CD8-positive, alpha-beta memory T cell (primary cell): ENCODE results near the gene ADM5. TPM values are rescaled to one million over a fixed set of nuclear protein-coding genes. Genes with fewer than 3 reads are reported as not detected.
A peak's percentile ranks its signal among the peaks of the same experiment; 100 is the strongest.

Experiments used
- CTCF ChIA-PET: fragments of 350-600 bp; sonication (Branson Sonifier 250); formaldehyde crosslinking; loops from one replicate; lab custom pipeline; 2021; ENCODE audit warnings: antibody characterized with exemption; lab: Charles Lee
- POLR2A ChIA-PET: fragments of 350-600 bp; sonication (Branson Sonifier 250); formaldehyde crosslinking; loops from one replicate; lab custom pipeline; 2021; ENCODE audit warnings: antibody characterized with exemption; lab: Charles Lee
- DNase-seq, 5 donors: peaks; one replicate each; pipeline versions ENCODE4 v3.0.0 to v3.0.0-alpha.2; 2020 to 2022; ENCODE audit warnings: mixed read lengths in 1 of 5
- H3K27ac ChIP-seq: one replicate; pipeline ENCODE4 v1.7.0; 2013; ENCODE audit warnings: low read depth, mild to moderate bottlenecking, low read length, moderate library complexity
- H3K27me3 ChIP-seq: 2 replicates; pipeline ENCODE4 v1.7.0; 2013; ENCODE audit warnings: low read length, mild to moderate bottlenecking; ENCODE audit not compliant: insufficient read depth, poor library complexity, severe bottlenecking
- H3K36me3 ChIP-seq: 2 replicates; pipeline ENCODE4 v1.7.0; 2013; ENCODE audit warnings: mild to moderate bottlenecking, low read length, moderate library complexity; ENCODE audit not compliant: insufficient read depth
- H3K4me1 ChIP-seq: 2 replicates; pipeline ENCODE4 v1.7.0; 2013; ENCODE audit warnings: mild to moderate bottlenecking, low read length, moderate library complexity; ENCODE audit not compliant: insufficient read depth
- H3K4me3 ChIP-seq: 2 replicates; pipeline ENCODE4 v1.7.0; 2013; ENCODE audit warnings: mild to moderate bottlenecking, low read length
- H3K9me3 ChIP-seq: 2 replicates; pipeline ENCODE4 v1.7.0; 2013; ENCODE audit warnings: mild to moderate bottlenecking, low read length
- H3K27ac Mint-ChIP-seq, 8 donors: one replicate each; pipeline ENCODE4 v1.8.0; 2020 to 2021; ENCODE audit warnings: mixed read lengths in 8 of 8, mild to moderate bottlenecking in 6 of 8, inconsistent platforms in 3 of 8, moderate library complexity in 3 of 8
- H3K27me3 Mint-ChIP-seq, 2 donors: one replicate each; pipeline ENCODE4 v1.8.0; 2020 to 2021; ENCODE audit warnings: mixed read lengths in 2 of 2, mild to moderate bottlenecking in 1 of 2, moderate library complexity in 1 of 2
- H3K36me3 Mint-ChIP-seq, 3 donors: one replicate each; pipeline ENCODE4 v1.8.0; 2020 to 2021; ENCODE audit warnings: mixed read lengths in 3 of 3, inconsistent platforms in 1 of 3, mild to moderate bottlenecking in 1 of 3
- H3K4me1 Mint-ChIP-seq, 3 donors: one replicate each; pipeline ENCODE4 v1.8.0; 2020 to 2021; ENCODE audit warnings: mixed read lengths in 3 of 3, inconsistent platforms in 1 of 3, mild to moderate bottlenecking in 1 of 3
- H3K4me3 Mint-ChIP-seq, 7 donors: one replicate each; pipeline ENCODE4 v1.8.0; 2020 to 2021; ENCODE audit warnings: mixed read lengths in 7 of 7, mild to moderate bottlenecking in 6 of 7, moderate library complexity in 4 of 7, inconsistent platforms in 2 of 7
- H3K9me3 Mint-ChIP-seq, 5 donors: one replicate each; pipeline ENCODE4 v1.8.0; 2020 to 2022; ENCODE audit warnings: mixed read lengths in 5 of 5, mild to moderate bottlenecking in 3 of 5, moderate library complexity in 2 of 5, inconsistent platforms in 1 of 5
- polyA plus RNA-seq: library from polyadenylated mRNA; unstranded; fragments of 300-500 nt; fragmentation: Illumina TruSeq; gene quantifications from one replicate; pipeline ENCODE4 v1.2.3, GENCODE V29; 2021
- total RNA-seq, 2 experiments: library from RNA; stranded (reverse); gene quantifications; one replicate each; pipeline ENCODE4 v1.2.3, GENCODE V29; 2021

Gene ADM5
- total and polyA plus RNA-seq, 3 experiments from 2014 or later, result 0.91 to 7.2 (median 6.9) TPM

DNA sequence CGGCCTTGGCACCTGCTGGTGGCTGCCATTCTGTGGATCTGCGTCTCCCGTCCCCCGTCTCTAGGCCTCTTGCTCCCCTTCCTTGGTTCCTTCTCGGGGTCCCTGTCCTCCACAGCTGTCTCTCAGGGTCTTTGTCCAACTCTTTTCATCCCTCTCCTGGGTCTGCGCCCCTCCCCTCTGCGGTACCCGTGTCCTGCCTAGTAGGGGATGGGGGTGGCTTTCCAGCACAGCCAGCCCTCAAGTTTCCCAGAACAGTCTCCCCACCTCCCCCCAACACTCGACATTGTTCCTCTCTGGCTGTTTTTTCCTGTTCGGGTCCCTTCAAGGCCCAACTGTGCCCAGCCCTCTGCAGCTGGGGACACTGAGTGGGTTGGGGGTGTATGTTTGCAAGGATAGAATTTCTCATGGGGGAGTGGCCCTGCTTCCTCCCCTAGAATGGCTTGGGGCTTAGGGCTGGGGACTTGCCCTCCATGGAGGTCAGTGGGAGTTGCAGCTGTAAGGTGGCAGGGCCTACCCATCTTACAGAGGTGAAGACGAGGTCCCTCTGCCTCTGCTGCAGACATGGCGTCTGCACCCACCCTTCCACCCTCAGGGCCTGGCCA lies 762 bp upstream of the ADM5 start:
- Mint-ChIP-seq H3K4me1 (peaks cover 14 to 31% (median 14%) of the 10 kb centered on the region in 3 donors), H3K27me3 (peaks cover 17 to 19% of the 10 kb centered on the region in 2 donors), H3K27ac (no peak overlapping the region), H3K9me3 (no peaks in the 10 kb centered on the region), H3K4me3 (no peak overlapping the region), H3K36me3 (peaks cover 3 to 43% (median 5%) of the 10 kb centered on the region in 3 donors)
- POLR2A ChIA-PET, result no interaction called here
- DNase-seq, result no peak
- H3K36me3 ChIP-seq, result peaks cover 7% of the 10 kb centered on the region
- H3K4me3 ChIP-seq, result no peak overlapping the region
- no peaks in the 10 kb centered on the region for H3K27me3 ChIP-seq
- no peak overlapping the region for H3K27ac ChIP-seq
- CTCF ChIA-PET, result no interaction called here
- no peaks in the 10 kb centered on the region for H3K9me3 ChIP-seq
- peaks cover 17% of the 10 kb centered on the region for H3K4me1 ChIP-seq

DNA sequence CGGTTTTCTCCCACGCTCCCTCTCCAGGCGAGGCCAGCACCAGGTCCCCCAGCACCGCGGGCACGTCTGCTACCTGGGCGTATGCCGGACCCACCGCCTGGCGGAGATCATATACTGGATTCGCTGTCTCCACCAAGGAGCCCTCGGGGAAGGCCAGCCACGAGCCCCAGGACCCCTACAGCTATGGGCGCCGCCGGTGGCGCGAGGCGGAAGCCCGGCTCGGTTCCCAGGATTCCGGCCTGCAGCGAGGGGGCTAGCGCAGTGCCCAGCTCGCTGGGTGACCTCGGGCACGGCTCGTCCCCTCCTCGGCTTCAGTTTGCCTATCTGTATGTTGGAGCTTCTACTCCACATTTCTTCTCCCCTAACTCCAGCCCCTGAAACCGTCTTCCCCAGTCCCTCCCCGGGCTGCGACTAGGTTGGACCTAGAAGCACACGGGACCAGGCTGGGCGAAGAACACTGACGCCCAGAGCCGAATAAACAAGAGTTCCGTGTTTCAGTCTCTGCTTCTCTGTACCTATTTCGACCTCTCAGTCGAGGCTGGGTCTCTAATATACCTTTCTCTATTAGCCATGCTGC lies 773 bp downstream of the ADM5 start:
- Mint-ChIP-seq H3K4me3 (peak overlapping the region; percentile 80 to 87 (median 84)), H3K27ac (peak overlapping the region in 4 of 8 donors; percentile 6 to 58 (median 43)), H3K27me3 (peaks cover 21 to 24% of the 10 kb centered on the region in 2 donors), H3K36me3 (peaks cover 3 to 29% (median 4%) of the 10 kb centered on the region in 3 donors), H3K4me1 (peaks cover 14 to 31% (median 14%) of the 10 kb centered on the region in 3 donors), H3K9me3 (no peaks in the 10 kb centered on the region)
- no peak overlapping the region for H3K27ac ChIP-seq
- POLR2A ChIA-PET, result no interaction called here
- H3K9me3 ChIP-seq, result no peaks in the 10 kb centered on the region
- CTCF ChIA-PET, result interaction anchor here (1.4 kb wide), 1 partner anchor 9 kb away, joined by 3 read pairs; no protein-coding TSS in a partner anchor
- no peaks in the 10 kb centered on the region for H3K27me3 ChIP-seq
- H3K4me1 ChIP-seq, result peaks cover 17% of the 10 kb centered on the region
- H3K4me3 ChIP-seq, result peak overlapping the region; percentile 47
- H3K36me3 ChIP-seq, result peaks cover 6% of the 10 kb centered on the region
- no peak for DNase-seq

DNA sequence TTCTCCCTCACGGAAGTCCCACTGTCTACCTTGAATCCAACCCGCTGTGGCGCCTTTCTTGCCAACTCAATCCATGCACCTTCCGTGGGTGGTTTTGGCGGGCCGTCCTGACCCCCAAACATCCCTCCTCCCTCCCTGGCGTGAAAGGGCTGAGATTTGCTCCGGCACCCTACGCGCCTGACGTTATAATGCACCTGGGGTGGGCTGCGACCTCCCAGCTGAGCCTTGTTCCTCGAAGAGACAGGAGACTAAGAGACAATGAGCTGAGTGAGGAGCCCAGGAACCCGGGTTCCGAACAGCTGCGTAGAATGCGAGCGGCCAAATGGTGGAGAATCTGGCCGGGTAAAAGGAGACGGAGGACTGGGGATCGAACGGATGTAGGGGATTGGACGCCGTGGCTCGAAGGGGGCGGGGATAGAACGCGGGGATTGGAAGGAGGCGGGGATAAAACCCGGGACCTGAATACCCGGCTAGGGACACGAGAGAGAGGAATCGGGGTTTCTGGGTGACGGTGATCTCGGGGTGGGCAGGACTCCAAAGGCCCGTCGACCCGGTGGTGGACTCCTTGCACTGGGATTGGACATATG lies 1.4 kb downstream of the ADM5 start, which contains the start of gene CPT1C:
Gene CPT1C (plus strand): TSS at position 461 of the 587 bp plus-strand sequence. CDS start 1,137 bp downstream, outside the sequence.
- POLR2A ChIA-PET, result no interaction called here

DNA sequence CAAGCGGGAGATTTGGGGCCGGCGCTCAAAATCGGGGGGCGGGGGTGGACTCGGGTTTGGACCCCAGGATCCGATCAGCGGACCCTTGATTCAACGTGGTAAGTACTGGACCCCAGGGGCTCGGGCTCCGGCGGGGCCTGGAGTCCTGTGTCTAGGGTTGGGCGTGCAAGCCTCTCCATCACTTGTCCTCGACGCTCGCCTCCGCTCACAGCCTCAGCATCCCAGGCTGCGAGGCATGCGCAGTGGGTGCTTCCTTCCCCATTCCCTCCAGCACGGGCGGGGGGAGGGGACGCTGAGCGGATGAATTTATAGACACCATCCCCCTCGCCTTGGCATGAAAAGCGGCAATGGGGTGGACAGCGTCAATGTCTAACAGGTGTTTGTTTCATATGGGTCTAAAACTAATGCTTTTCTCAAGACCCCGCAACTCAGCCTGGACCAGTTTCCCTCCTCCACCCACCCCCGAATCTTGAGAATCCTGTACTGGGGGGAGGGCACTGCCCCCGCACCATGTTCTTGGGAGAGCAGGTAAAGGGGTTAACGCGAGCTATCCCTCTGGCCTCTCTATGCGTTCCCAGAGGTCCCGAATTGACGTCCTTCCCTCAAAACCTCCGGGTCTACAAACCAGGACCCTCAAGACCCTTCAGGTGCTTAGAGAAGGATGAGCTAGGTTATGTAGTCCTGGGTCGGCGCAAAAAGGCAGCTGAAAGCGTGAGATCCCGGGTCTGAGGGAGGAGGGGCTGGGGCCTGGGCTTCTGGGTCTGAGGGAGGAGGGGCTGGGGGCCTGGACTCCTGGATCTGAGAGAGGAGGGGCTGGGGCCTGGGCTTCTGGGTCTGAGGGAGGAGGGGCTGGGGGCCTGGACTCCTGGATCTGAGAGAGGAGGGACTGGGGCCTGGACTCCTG lies 2.1 kb downstream of the ADM5 start:
- POLR2A ChIA-PET, result no interaction called here
- H3K4me3 ChIP-seq, result peak overlapping the region; percentile 47
- peaks cover 17% of the 10 kb centered on the region for H3K4me1 ChIP-seq
- no peaks in the 10 kb centered on the region for H3K27me3 ChIP-seq
- CTCF ChIA-PET, result interaction anchor here (1.7 kb wide), 1 partner anchor 11 kb away, joined by 5 read pairs; no protein-coding TSS in a partner anchor
- no peaks in the 10 kb centered on the region for H3K36me3 ChIP-seq
- peaks cover 2 to 18% (median 3%) of the 10 kb centered on the region in 3 donors for H3K36me3 Mint-ChIP-seq
- H3K9me3 ChIP-seq, result no peaks in the 10 kb centered on the region
- peak in 1 of 5 donors; percentile 14 for DNase-seq
- peak overlapping the region; percentile 80 to 87 (median 84) for H3K4me3 Mint-ChIP-seq
- H3K4me1 Mint-ChIP-seq, result peaks cover 14 to 31% (median 14%) of the 10 kb centered on the region in 3 donors
- peak overlapping the region in 4 of 8 donors; percentile 6 to 86 (median 50) for H3K27ac Mint-ChIP-seq
- no peak overlapping the region for H3K27ac ChIP-seq
- peaks cover 21 to 24% of the 10 kb centered on the region in 2 donors for H3K27me3 Mint-ChIP-seq
- no peaks in the 10 kb centered on the region for H3K9me3 Mint-ChIP-seq

More for the DNA sequence above, 1.4 kb downstream of the ADM5 start, which contains the start of gene CPT1C:
- no peaks in the 10 kb centered on the region for H3K9me3 ChIP-seq
- Mint-ChIP-seq H3K9me3 (no peaks in the 10 kb centered on the region), H3K36me3 (peaks cover 2 to 23% (median 3%) of the 10 kb centered on the region in 3 donors), H3K4me1 (peaks cover 14 to 31% (median 14%) of the 10 kb centered on the region in 3 donors), H3K27ac (peak within 1 kb of the TSS in 7 of 8 donors; percentile 6 to 86 (median 54)), H3K4me3 (peak within 1 kb of the TSS; percentile 80 to 87 (median 84)), H3K27me3 (peaks cover 21 to 24% of the 10 kb centered on the region in 2 donors)
- H3K27ac ChIP-seq, result no peak within 1 kb of the TSS
- peak; percentile 16 to 64 (median 39) for DNase-seq
- H3K4me1 ChIP-seq, result peaks cover 17% of the 10 kb centered on the region
- CTCF ChIA-PET, result interaction anchor here (1.4 to 1.7 kb wide), 2 partner anchors 10 kb away, joined by 3 to 5 read pairs; no protein-coding TSS in a partner anchor
- H3K27me3 ChIP-seq, result no peaks in the 10 kb centered on the region
- H3K4me3 ChIP-seq, result peak within 1 kb of the TSS; percentile 47
- peaks cover under 1% of the 10 kb centered on the region for H3K36me3 ChIP-seq

DNA sequence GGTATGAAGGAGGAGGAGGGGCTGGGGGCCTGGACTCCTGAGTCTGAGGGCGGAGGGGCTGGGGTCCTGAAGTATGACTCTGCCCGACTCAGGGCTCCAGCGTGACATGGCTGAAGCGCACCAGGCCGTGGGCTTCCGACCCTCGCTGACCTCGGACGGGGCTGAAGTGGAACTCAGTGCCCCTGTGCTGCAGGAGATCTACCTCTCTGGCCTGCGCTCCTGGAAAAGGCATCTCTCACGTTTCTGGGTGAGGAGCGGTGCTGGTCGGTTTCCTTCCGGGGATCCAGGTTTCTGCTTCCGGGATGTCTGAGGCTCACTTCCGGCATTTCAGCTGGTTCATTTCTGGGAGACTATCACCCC lies 2.7 kb downstream of the ADM5 start:
- H3K36me3 Mint-ChIP-seq, result peaks cover 2 to 14% (median 3%) of the 10 kb centered on the region in 3 donors
- POLR2A ChIA-PET, result no interaction called here
- peak overlapping the region in 1 of 8 donors; percentile 33 for H3K27ac Mint-ChIP-seq
- peak overlapping the region in 2 of 7 donors; percentile 26 to 41 for H3K4me3 Mint-ChIP-seq
- H3K4me1 ChIP-seq, result peaks cover 17% of the 10 kb centered on the region
- H3K9me3 Mint-ChIP-seq, result no peaks in the 10 kb centered on the region
- H3K9me3 ChIP-seq, result no peaks in the 10 kb centered on the region
- H3K27me3 ChIP-seq, result no peaks in the 10 kb centered on the region
- DNase-seq, result no peak
- no peaks in the 10 kb centered on the region for H3K36me3 ChIP-seq
- H3K27me3 Mint-ChIP-seq, result peaks cover 21 to 24% of the 10 kb centered on the region in 2 donors
- H3K4me3 ChIP-seq, result no peak overlapping the region
- CTCF ChIA-PET, result interaction anchor here (1.7 kb wide), 1 partner anchor 12 kb away, joined by 5 read pairs; no protein-coding TSS in a partner anchor
- H3K4me1 Mint-ChIP-seq, result peaks cover 14 to 31% (median 14%) of the 10 kb centered on the region in 3 donors
- H3K27ac ChIP-seq, result no peak overlapping the region

DNA sequence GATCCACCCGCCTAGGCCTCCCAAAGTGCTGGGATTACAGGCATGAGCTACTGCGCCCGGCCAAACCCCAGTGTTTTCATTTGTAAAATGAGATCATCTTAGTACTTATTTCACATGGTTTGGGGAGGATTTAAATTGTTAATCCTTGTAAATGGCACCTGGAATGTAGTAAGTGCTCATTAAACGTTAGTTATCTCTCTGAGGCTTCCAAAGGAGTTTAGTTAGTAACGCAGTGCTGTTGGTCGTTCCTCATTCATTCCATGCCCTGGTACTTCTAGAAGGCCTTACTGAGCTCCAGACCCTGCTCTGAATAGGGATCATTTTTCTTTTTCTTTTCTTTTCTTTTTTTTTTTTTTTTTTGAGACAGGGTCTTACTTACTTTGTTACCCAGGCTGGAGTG lies 6.7 kb downstream of the ADM5 start:
- ChIA-PET CTCF (interaction anchor here (0.9 kb wide), 1 partner anchor 12 kb away, joined by 3 read pairs; no protein-coding TSS in a partner anchor), POLR2A (no interaction called here)
- H3K9me3 ChIP-seq, result no peaks in the 10 kb centered on the region
- DNase-seq, result no peak
- Mint-ChIP-seq H3K4me1 (peaks cover 4 to 10% (median 5%) of the 10 kb centered on the region in 3 donors), H3K9me3 (no peaks in the 10 kb centered on the region), H3K36me3 (peaks cover 0 to 2% (median 0%) of the 10 kb centered on the region in 3 donors), H3K4me3 (no peak overlapping the region), H3K27ac (no peak overlapping the region), H3K27me3 (peaks cover 8 to 15% of the 10 kb centered on the region in 2 donors)
- H3K27me3 ChIP-seq, result no peaks in the 10 kb centered on the region
- H3K36me3 ChIP-seq, result no peaks in the 10 kb centered on the region
- H3K27ac ChIP-seq, result no peak overlapping the region
- peaks cover 5% of the 10 kb centered on the region for H3K4me1 ChIP-seq
- H3K4me3 ChIP-seq, result no peak overlapping the region

DNA sequence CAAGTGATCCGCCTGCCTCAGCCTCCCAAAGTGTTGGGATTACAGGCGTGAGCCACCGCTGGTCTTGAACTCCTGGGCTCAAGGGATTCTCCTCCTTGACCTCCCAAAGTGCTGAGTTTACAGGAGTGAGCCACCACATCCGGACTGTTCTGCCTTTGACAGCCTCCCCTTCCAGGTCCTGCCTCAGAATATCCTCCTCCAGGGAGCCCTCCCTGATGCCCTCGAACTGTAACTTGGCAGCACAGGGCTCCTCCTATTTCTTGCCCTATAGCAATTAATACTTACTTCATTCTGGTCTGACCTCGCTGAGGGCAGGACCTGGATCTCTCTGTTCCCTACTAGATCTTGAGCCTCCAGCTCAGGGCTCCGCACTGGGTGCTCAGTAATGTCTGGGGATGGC lies 7.5 kb downstream of the ADM5 start:
- H3K27ac ChIP-seq, result no peak overlapping the region
- no peaks in the 10 kb centered on the region for H3K9me3 Mint-ChIP-seq
- ChIA-PET CTCF (no interaction called here), POLR2A (no interaction called here)
- H3K36me3 ChIP-seq, result no peaks in the 10 kb centered on the region
- peaks cover 0 to 2% (median 0%) of the 10 kb centered on the region in 3 donors for H3K36me3 Mint-ChIP-seq
- H3K27me3 Mint-ChIP-seq, result peaks cover 8 to 9% of the 10 kb centered on the region in 2 donors
- DNase-seq, result no peak
- no peaks in the 10 kb centered on the region for H3K4me1 ChIP-seq
- no peak overlapping the region for H3K27ac Mint-ChIP-seq
- no peaks in the 10 kb centered on the region for H3K27me3 ChIP-seq
- no peak overlapping the region for H3K4me3 Mint-ChIP-seq
- no peak overlapping the region for H3K4me3 ChIP-seq
- H3K9me3 ChIP-seq, result no peaks in the 10 kb centered on the region
- H3K4me1 Mint-ChIP-seq, result peaks cover 0 to 4% (median 2%) of the 10 kb centered on the region in 3 donors
